ENCODE results near the gene TAF11L4.
"Not testable (repeated sequence)": the region's sequence is repeated elsewhere in the genome, so short reads cannot be mapped to it uniquely, and the experiment has no call there.

GRCh38 chr5:17517526-17517925, 4.1 kb upstream of the TAF11L4 start:
- not testable (repeated sequence) for TF ChIP-seq POLR2A (IDR thresholded peaks at IDR 0.05; ENCODE audit: low read length); GATA1 (IDR thresholded peaks at IDR 0.05; ENCODE audit: low read depth, low read length)
